ENCODE data around the gene NTM. TPM values are rescaled to one million over a fixed set of nuclear protein-coding genes. Genes with fewer than 3 reads are reported as not detected.

Gene NTM
- polyA plus RNA-seq, 1 experiment: 33.6 TPM

DNA sequence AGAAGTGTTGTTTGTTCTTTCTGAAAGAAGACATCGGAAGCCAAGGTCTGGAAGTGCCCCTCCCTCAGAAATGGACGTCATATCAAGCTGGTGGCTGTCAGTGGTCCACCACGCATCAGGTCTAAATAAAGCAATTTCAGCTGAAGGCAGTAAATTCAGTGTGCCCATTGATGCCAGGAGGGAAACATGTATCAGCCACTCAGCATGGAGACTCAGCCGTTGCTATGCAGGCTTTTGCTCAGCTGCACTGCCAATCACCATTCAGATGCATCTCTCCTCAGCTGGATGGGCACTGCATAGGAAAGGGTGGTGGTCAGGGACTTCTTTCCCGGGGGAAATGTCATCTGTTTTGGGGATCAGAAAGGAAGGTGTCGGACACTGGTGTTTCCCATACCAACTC is 878.2 kb downstream of the NTM start:
- CTCF ChIA-PET: no interaction called here
- Histone ChIP-seq H3K4me3 (ENCODE audit: low read depth, low read length) (no peak overlapping the region), H3K36me3 (ENCODE audit: control insufficient read depth, insufficient read depth, low read length) (no peaks in the 10 kb centered on the region), H3K27me3 (ENCODE audit: control insufficient read depth, insufficient read depth, low read length) (no peaks in the 10 kb centered on the region)
- POLR2A ChIA-PET: no interaction called here
- TF ChIP-seq, protein P1, sequence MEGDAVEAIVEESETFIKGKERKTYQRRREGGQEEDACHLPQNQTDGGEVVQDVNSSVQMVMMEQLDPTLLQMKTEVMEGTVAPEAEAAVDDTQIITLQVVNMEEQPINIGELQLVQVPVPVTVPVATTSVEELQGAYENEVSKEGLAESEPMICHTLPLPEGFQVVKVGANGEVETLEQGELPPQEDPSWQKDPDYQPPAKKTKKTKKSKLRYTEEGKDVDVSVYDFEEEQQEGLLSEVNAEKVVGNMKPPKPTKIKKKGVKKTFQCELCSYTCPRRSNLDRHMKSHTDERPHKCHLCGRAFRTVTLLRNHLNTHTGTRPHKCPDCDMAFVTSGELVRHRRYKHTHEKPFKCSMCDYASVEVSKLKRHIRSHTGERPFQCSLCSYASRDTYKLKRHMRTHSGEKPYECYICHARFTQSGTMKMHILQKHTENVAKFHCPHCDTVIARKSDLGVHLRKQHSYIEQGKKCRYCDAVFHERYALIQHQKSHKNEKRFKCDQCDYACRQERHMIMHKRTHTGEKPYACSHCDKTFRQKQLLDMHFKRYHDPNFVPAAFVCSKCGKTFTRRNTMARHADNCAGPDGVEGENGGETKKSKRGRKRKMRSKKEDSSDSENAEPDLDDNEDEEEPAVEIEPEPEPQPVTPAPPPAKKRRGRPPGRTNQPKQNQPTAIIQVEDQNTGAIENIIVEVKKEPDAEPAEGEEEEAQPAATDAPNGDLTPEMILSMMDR (IDR thresholded peaks at IDR 0.05; ENCODE audit: insufficient read depth, low read depth, low read length): no peak
- no peak for DNase-seq (ENCODE audit: low read depth)

DNA sequence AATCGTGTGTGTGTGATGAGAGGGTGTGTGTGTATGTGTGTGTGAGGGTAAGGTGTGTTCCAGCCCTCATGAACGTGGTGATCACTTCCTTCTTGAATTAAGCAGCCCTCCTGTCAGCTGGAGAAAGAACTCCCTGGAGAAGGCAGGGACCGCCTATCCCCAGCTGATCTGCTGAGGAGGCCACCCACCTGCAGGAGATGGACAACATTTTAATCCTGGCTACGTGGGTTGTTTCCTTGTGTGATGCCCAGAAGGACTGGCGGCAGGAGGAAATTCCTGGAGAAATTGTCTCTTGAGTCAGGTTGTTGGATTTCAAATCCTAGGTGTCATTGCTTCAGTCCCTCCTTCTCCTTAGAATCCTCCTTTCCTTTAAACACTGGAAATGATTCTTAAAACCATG is 878.8 kb downstream of the NTM start:
- ChIA-PET POLR2A (no interaction called here), CTCF (no interaction called here)
- no peak overlapping the region for H3K4me3 ChIP-seq (ENCODE audit: low read depth, low read length)
- H3K27me3 ChIP-seq (ENCODE audit: control insufficient read depth, insufficient read depth, low read length): no peaks in the 10 kb centered on the region
- DNase-seq (ENCODE audit: low read depth): no peak
- H3K36me3 ChIP-seq (ENCODE audit: control insufficient read depth, insufficient read depth, low read length): no peaks in the 10 kb centered on the region
- TF ChIP-seq, protein P1 (IDR thresholded peaks at IDR 0.05; ENCODE audit: insufficient read depth, low read depth, low read length): no peak

DNA sequence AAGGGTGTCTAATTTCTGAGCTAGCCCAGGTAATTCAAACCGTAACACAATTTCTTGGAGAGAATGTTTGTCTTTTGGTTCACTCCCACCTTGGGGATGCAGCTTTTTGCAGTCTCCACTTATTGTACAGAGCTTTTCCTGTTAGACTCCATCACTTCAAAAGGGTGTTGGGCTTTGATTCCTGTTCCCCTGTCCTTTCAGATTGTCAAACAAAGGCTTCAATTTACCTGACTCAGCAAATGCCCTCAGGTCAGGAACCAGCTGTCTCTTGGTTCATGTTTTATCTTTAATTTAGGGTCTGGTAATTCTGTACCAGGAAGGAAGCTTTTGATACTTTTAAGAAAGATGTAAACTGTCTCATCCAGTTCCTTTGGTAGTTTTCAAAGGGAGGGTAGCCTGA is 880.6 kb downstream of the NTM start:
- H3K4me3 ChIP-seq (ENCODE audit: low read depth, low read length): no peak overlapping the region
- CTCF ChIA-PET: no interaction called here
- no peaks in the 10 kb centered on the region for H3K36me3 ChIP-seq (ENCODE audit: control insufficient read depth, insufficient read depth, low read length)
- POLR2A ChIA-PET: no interaction called here
- TF ChIP-seq, protein P1 (IDR thresholded peaks at IDR 0.05; ENCODE audit: insufficient read depth, low read depth, low read length): no peak
- DNase-seq (ENCODE audit: low read depth): no peak
- no peaks in the 10 kb centered on the region for H3K27me3 ChIP-seq (ENCODE audit: control insufficient read depth, insufficient read depth, low read length)

DNA sequence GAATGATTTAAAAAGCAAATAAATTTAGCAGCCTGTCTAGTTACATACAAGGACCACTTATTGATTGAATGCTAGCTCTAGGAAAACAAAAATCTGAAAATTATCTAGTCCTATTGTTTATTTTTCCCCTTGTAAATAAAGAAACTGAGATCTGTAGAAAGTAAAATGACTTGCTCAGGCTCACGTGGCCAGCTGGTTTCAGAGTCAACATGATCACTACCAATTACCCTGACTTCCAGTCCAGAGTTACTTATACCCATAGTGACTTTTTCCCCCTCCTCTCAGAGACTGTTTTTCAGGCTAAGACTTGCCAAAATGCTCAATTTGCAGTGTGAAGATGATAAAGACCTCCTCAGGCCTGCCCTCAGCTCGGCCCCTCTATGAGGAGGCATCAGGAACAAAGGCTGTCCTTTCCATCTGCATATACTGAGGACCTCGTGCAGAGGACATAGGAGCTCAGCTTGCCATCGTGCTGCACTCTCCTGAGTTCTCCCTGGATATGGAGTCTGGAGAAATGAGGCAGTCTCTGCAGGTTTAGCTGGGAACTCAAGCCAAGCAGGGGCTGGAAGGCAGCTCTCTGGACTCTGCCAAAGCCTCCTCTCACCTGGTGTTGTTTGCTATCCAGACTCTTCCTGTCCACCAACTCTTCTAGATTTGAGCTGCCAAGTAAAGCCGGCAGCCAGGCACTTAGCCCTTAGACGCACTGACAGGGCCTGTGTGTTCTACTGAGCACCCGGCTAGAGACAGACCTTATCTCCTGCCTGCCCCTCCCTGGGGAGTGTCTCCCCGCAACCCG is 883.3 kb downstream of the NTM start:
- TF ChIP-seq, protein P1 (IDR thresholded peaks at IDR 0.05; ENCODE audit: insufficient read depth, low read depth, low read length): no peak
- CTCF ChIA-PET: interaction anchor here (0.7 kb wide), 1 partner anchor 59 kb away, joined by 3 read pairs; no protein-coding TSS in a partner anchor
- Histone ChIP-seq H3K36me3 (ENCODE audit: control insufficient read depth, insufficient read depth, low read length) (no peaks in the 10 kb centered on the region), H3K27me3 (ENCODE audit: control insufficient read depth, insufficient read depth, low read length) (no peaks in the 10 kb centered on the region), H3K4me3 (ENCODE audit: low read depth, low read length) (no peak overlapping the region)
- no peak for DNase-seq (ENCODE audit: low read depth)
- POLR2A ChIA-PET: no interaction called here

DNA sequence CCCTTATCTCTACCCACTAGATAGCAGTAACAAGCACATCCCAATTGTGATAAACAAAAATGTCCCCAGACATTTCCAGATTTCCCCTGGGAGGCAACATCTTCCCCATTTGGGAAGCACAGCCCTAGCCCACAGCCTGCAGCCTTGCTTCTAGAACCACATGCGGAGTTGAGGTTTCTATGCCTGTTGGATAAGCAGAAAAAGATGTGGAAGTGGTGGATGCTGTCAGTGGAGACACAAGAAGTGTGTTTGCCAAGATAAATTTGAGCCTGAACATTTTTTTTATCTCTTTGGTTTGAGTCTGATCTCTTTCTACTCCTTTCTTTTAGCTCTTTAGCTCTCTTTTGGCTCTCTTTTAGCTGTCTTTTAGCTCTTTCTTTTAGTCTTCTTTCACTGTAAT is 884.5 kb downstream of the NTM start:
- Histone ChIP-seq H3K4me3 (ENCODE audit: low read depth, low read length) (no peak overlapping the region), H3K27me3 (ENCODE audit: control insufficient read depth, insufficient read depth, low read length) (no peaks in the 10 kb centered on the region), H3K36me3 (ENCODE audit: control insufficient read depth, insufficient read depth, low read length) (no peaks in the 10 kb centered on the region)
- TF ChIP-seq, protein P1 (IDR thresholded peaks at IDR 0.05; ENCODE audit: insufficient read depth, low read depth, low read length): no peak
- CTCF ChIA-PET: interaction anchor here (0.8 kb wide), 1 partner anchor 12 kb away, joined by 3 read pairs; no protein-coding TSS in a partner anchor
- POLR2A ChIA-PET: interaction anchor here (0.6 kb wide), 1 partner anchor 821 kb away, joined by 4 read pairs; no protein-coding TSS in a partner anchor
- DNase-seq (ENCODE audit: low read depth): no peak

All from BJ (cell line).